ENCODE results near the gene IGFL2. TPM values are rescaled to one million over a fixed set of nuclear protein-coding genes. Genes with fewer than 3 reads are reported as not detected.
A peak's percentile ranks its signal among the peaks of the same experiment; 100 is the strongest.

Gene IGFL2
- total RNA-seq, 2 experiments from 2014 or later: not detected

- no peak for ATAC-seq (ENCODE audit: low read depth)
- Mint-ChIP-seq H3K27ac (no peak overlapping the region), H3K4me3 (no peak overlapping the region), H3K4me1 (no peaks in the 10 kb centered on the region), H3K9me3 (no peaks in the 10 kb centered on the region), H3K27me3 (peaks cover 69% of the 10 kb centered on the region), H3K36me3 (no peaks in the 10 kb centered on the region)
- no peak for DNase-seq
- POLR2A ChIA-PET: no interaction called here
Observed at GRCh38 chr19:46126086-46126580, 21.9 kb upstream of the IGFL2 start.

- Mint-ChIP-seq H3K27ac (no peak overlapping the region), H3K36me3 (peaks cover 2% of the 10 kb centered on the region), H3K4me1 (peaks cover 4% of the 10 kb centered on the region), H3K9me3 (peaks cover 2% of the 10 kb centered on the region), H3K4me3 (no peak overlapping the region), H3K27me3 (peaks cover 51% of the 10 kb centered on the region)
- POLR2A ChIA-PET: no interaction called here
- ATAC-seq (ENCODE audit: low read depth) (no peak), DNase-seq (no peak)
Observed at GRCh38 chr19:46131485-46132143, 16.4 kb upstream of the IGFL2 start.

- POLR2A ChIA-PET: no interaction called here
- Mint-ChIP-seq H3K4me1 (peaks cover 4% of the 10 kb centered on the region), H3K27me3 (peaks cover 43% of the 10 kb centered on the region), H3K36me3 (peaks cover 2% of the 10 kb centered on the region), H3K4me3 (no peak overlapping the region), H3K27ac (peak overlapping the region; percentile 12), H3K9me3 (peaks cover 2% of the 10 kb centered on the region)
- DNase-seq (no peak), ATAC-seq (ENCODE audit: low read depth) (no peak)
Observed at GRCh38 chr19:46132508-46133100, 15.4 kb upstream of the IGFL2 start.

GRCh38 chr19:46133101-46133627 lies 14.9 kb upstream of the IGFL2 start:
- ATAC-seq (ENCODE audit: low read depth): no peak
- peaks cover 41% of the 10 kb centered on the region for H3K27me3 Mint-ChIP-seq
- no peak overlapping the region for H3K27ac Mint-ChIP-seq
- POLR2A ChIA-PET: no interaction called here
- no peak overlapping the region for H3K4me3 Mint-ChIP-seq
- H3K9me3 Mint-ChIP-seq: peaks cover 2% of the 10 kb centered on the region
- no peak for DNase-seq
- peaks cover 2% of the 10 kb centered on the region for H3K36me3 Mint-ChIP-seq
- peaks cover 4% of the 10 kb centered on the region for H3K4me1 Mint-ChIP-seq

- H3K27ac Mint-ChIP-seq: no peak overlapping the region
- peaks cover 39% of the 10 kb centered on the region for H3K27me3 Mint-ChIP-seq
- DNase-seq (no peak), ATAC-seq (ENCODE audit: low read depth) (no peak)
- POLR2A ChIA-PET: no interaction called here
- H3K36me3 Mint-ChIP-seq: peaks cover 2% of the 10 kb centered on the region
- H3K9me3 Mint-ChIP-seq: peaks cover 2% of the 10 kb centered on the region
- H3K4me3 Mint-ChIP-seq: no peak overlapping the region
- peaks cover 4% of the 10 kb centered on the region for H3K4me1 Mint-ChIP-seq
Observed at GRCh38 chr19:46133777-46134241, 14.2 kb upstream of the IGFL2 start.

- Mint-ChIP-seq H3K36me3 (peaks cover 2% of the 10 kb centered on the region), H3K27me3 (peaks cover 35% of the 10 kb centered on the region), H3K9me3 (peaks cover 2% of the 10 kb centered on the region), H3K4me3 (no peak overlapping the region), H3K4me1 (peaks cover 4% of the 10 kb centered on the region), H3K27ac (no peak overlapping the region)
- POLR2A ChIA-PET: no interaction called here
- DNase-seq: no peak
- no peak for ATAC-seq (ENCODE audit: low read depth)
Observed at GRCh38 chr19:46134527-46134926, 13.5 kb upstream of the IGFL2 start.

GRCh38 chr19:46137915-46138473 lies 10.0 kb upstream of the IGFL2 start:
- no peak for ATAC-seq (ENCODE audit: low read depth)
- peaks cover 15% of the 10 kb centered on the region for H3K27me3 Mint-ChIP-seq
- no peak for DNase-seq
- H3K4me3 Mint-ChIP-seq: no peak overlapping the region
- POLR2A ChIA-PET: no interaction called here
- H3K9me3 Mint-ChIP-seq: no peaks in the 10 kb centered on the region
- no peak overlapping the region for H3K27ac Mint-ChIP-seq
- no peaks in the 10 kb centered on the region for H3K36me3 Mint-ChIP-seq
- H3K4me1 Mint-ChIP-seq: peaks cover 4% of the 10 kb centered on the region

- no peak for DNase-seq
- Mint-ChIP-seq H3K9me3 (no peaks in the 10 kb centered on the region), H3K4me1 (no peaks in the 10 kb centered on the region), H3K27me3 (peaks cover 32% of the 10 kb centered on the region), H3K27ac (no peak overlapping the region), H3K4me3 (no peak overlapping the region), H3K36me3 (no peaks in the 10 kb centered on the region)
- no peak for ATAC-seq (ENCODE audit: low read depth)
- POLR2A ChIA-PET: no interaction called here
Observed at GRCh38 chr19:46141421-46141820, 6.6 kb upstream of the IGFL2 start.

- DNase-seq (no peak), ATAC-seq (ENCODE audit: low read depth) (no peak)
- Mint-ChIP-seq H3K36me3 (no peaks in the 10 kb centered on the region), H3K27ac (no peak overlapping the region), H3K4me3 (no peak overlapping the region), H3K4me1 (no peaks in the 10 kb centered on the region), H3K9me3 (no peaks in the 10 kb centered on the region), H3K27me3 (peaks cover 35% of the 10 kb centered on the region)
- POLR2A ChIA-PET: no interaction called here
Observed at GRCh38 chr19:46142294-46142693, 5.7 kb upstream of the IGFL2 start.

- Mint-ChIP-seq H3K4me1 (no peaks in the 10 kb centered on the region), H3K36me3 (no peaks in the 10 kb centered on the region), H3K4me3 (no peak overlapping the region), H3K27me3 (peaks cover 36% of the 10 kb centered on the region), H3K27ac (no peak overlapping the region), H3K9me3 (no peaks in the 10 kb centered on the region)
- POLR2A ChIA-PET: no interaction called here
- ATAC-seq (ENCODE audit: low read depth) (no peak), DNase-seq (no peak)
Observed at GRCh38 chr19:46144756-46145155, 3.3 kb upstream of the IGFL2 start.

- H3K4me3 Mint-ChIP-seq: no peak overlapping the region
- DNase-seq (no peak), ATAC-seq (ENCODE audit: low read depth) (no peak)
- H3K4me1 Mint-ChIP-seq: no peaks in the 10 kb centered on the region
- no peaks in the 10 kb centered on the region for H3K9me3 Mint-ChIP-seq
- POLR2A ChIA-PET: no interaction called here
- no peaks in the 10 kb centered on the region for H3K36me3 Mint-ChIP-seq
- H3K27me3 Mint-ChIP-seq: peaks cover 51% of the 10 kb centered on the region
- no peak overlapping the region for H3K27ac Mint-ChIP-seq
Observed at GRCh38 chr19:46147166-46147740, 785 bp upstream of the IGFL2 start.

- DNase-seq (no peak), ATAC-seq (ENCODE audit: low read depth) (no peak)
- Mint-ChIP-seq H3K36me3 (no peaks in the 10 kb centered on the region), H3K27me3 (peaks cover 49% of the 10 kb centered on the region), H3K9me3 (no peaks in the 10 kb centered on the region), H3K27ac (no peak overlapping the region), H3K4me1 (no peaks in the 10 kb centered on the region), H3K4me3 (no peak overlapping the region)
- POLR2A ChIA-PET: no interaction called here
Observed at GRCh38 chr19:46150606-46151005, 2.6 kb downstream of the IGFL2 start.

GRCh38 chr19:46155237-46155636 lies 7.2 kb downstream of the IGFL2 start:
- POLR2A ChIA-PET: no interaction called here
- Mint-ChIP-seq H3K4me3 (no peak overlapping the region), H3K36me3 (no peaks in the 10 kb centered on the region), H3K27me3 (peaks cover 43% of the 10 kb centered on the region), H3K9me3 (no peaks in the 10 kb centered on the region), H3K27ac (no peak overlapping the region), H3K4me1 (no peaks in the 10 kb centered on the region)
- no peak for DNase-seq
- ATAC-seq (ENCODE audit: low read depth): no peak

All from activated naive CD8-positive, alpha-beta T cell treated with anti-CD3 and anti-CD28 coated beads, Interleukin-2, amount 10 ng/mL, durations not matched to agents 7 days and 5 days (primary cell).